GM12878 (cell line): ENCODE measurements around the gene ITSN1. TPM values are rescaled to one million over a fixed set of nuclear protein-coding genes. Genes with fewer than 3 reads are reported as not detected.
A peak's percentile ranks its signal among the peaks of the same experiment; 100 is the strongest.

ENCODE experiments used
- ATF7 ChIP-seq: fragments of 450-650 bp; IDR thresholded peaks from 2 replicates; pipeline ENCODE4 v1.6.1; 2016; ENCODE audit warnings: low read depth, mild to moderate bottlenecking
- CBX3 ChIP-seq: fragments of 200-600 bp; sonication (generic); IDR thresholded peaks from 2 replicates; pipeline ENCODE4 v1.6.1; 2016; ENCODE audit warnings: low read depth, borderline replicate concordance
- CHD2 ChIP-seq: IDR thresholded peaks from 2 replicates; pipeline ENCODE4 v1.6.1; 2011; ENCODE audit warnings: low read depth, low read length, improper control_type of control experiment, borderline replicate concordance
- EED ChIP-seq: sonication (generic); IDR thresholded peaks from 2 replicates; pipeline ENCODE4 v1.6.1; 2016; ENCODE audit warnings: antibody characterized with exemption, low read depth
- FOXK2 ChIP-seq: fragments of 450-650 bp; IDR thresholded peaks from 2 replicates; pipeline ENCODE4 v1.6.1; 2017; ENCODE audit warnings: mild to moderate bottlenecking, moderate library complexity
- FOXM1 ChIP-seq: IDR thresholded peaks from 2 replicates; pipeline ENCODE4 v1.6.1; 2012; ENCODE audit warnings: low read depth, mild to moderate bottlenecking, inconsistent platforms, low read length, moderate library complexity
- GATAD2B ChIP-seq: fragments of 450-650 bp; conservative IDR thresholded peaks from 2 replicates; pipeline ENCODE4 v1.6.1; 2017; ENCODE audit warnings: low read depth, mild to moderate bottlenecking, moderate library complexity
- IKZF1 ChIP-seq: fragments of 450-650 bp; conservative IDR thresholded peaks from 2 replicates; pipeline ENCODE4 v1.6.1; 2017; ENCODE audit warnings: antibody characterized with exemption, mild to moderate bottlenecking
- IRF5 ChIP-seq: fragments of 450-650 bp; IDR thresholded peaks from 2 replicates; pipeline ENCODE4 v1.6.1; 2017; ENCODE audit warnings: borderline replicate concordance
- MTA2 ChIP-seq: fragments of 450-650 bp; IDR thresholded peaks from 2 replicates; pipeline ENCODE4 v1.6.1; 2016; ENCODE audit warnings: low read depth, mild to moderate bottlenecking, moderate library complexity
- POLR2AphosphoS2 ChIP-seq: IDR thresholded peaks from 2 replicates; pipeline ENCODE4 v1.6.1; 2011; ENCODE audit warnings: low read depth, mild to moderate bottlenecking, low read length, improper control_type of control experiment, moderate library complexity
- RBBP5 ChIP-seq: fragments of 200-600 bp; sonication (generic); conservative IDR thresholded peaks from 2 replicates; pipeline ENCODE4 v1.6.1; 2016
- RCOR1 ChIP-seq: conservative IDR thresholded peaks from 2 replicates; pipeline ENCODE4 v1.6.1; 2012; ENCODE audit warnings: low read depth, low read length, improper control_type of control experiment
- SKIL ChIP-seq: fragments of 450-650 bp; IDR thresholded peaks from 2 replicates; pipeline ENCODE4 v1.6.1; 2017; ENCODE audit warnings: mild to moderate bottlenecking, low read depth, inconsistent platforms; ENCODE audit not compliant: poor library complexity, severe bottlenecking
- TCF3 ChIP-seq: IDR thresholded peaks from 2 replicates; pipeline ENCODE4 v1.6.1; 2012; ENCODE audit warnings: low read depth, mild to moderate bottlenecking, low read length, borderline replicate concordance; ENCODE audit not compliant: insufficient read depth
- ZBTB40 ChIP-seq: fragments of 450-650 bp; IDR thresholded peaks from 2 replicates; pipeline ENCODE4 v1.6.1; 2016; ENCODE audit warnings: mild to moderate bottlenecking, moderate library complexity, borderline replicate concordance
- ZNF207 ChIP-seq: fragments of 450-650 bp; IDR thresholded peaks from 2 replicates; pipeline ENCODE4 v1.6.1; 2014; ENCODE audit warnings: antibody characterized with exemption, mild to moderate bottlenecking, borderline replicate concordance
- ZNF622 ChIP-seq: fragments of 450-650 bp; IDR thresholded peaks from 2 replicates; pipeline ENCODE4 v1.6.1; 2017; ENCODE audit warnings: mild to moderate bottlenecking, inconsistent platforms
- ZNF687 ChIP-seq: fragments of 450-650 bp; IDR thresholded peaks from 2 replicates; pipeline ENCODE4 v1.6.1; 2017; ENCODE audit warnings: mild to moderate bottlenecking, moderate library complexity
- polyA plus RNA-seq, 11 experiments: library from polyadenylated mRNA; depleted of rRNA in 4 of 11; unstranded in 6 of 11; stranded (reverse) in 5 of 11; fragments of >200 nt; fragmentation: Nextera tagmentation in 4 of 11; fragmentation: Illumina TruSeq in 1 of 11; extraction: Ambion mirVana in 4 of 11; extraction: Trizol in 1 of 11; gene quantifications; 1 replicate in 1 of 11; 2 replicates in 10 of 11; pipeline versions ENCODE4 v1.2.1 to v1.2.3, GENCODE V29; 2011 to 2016; ENCODE audit warnings: inconsistent platforms in 2 of 11, missing spikeins in 2 of 11, low read depth in 1 of 11
- total RNA-seq, 4 experiments: library from RNA; depleted of rRNA in 3 of 4; stranded (reverse); fragments of >200 nt in 3 of 4; fragmentation: Illumina TruSeq in 1 of 4; extraction: Trizol in 1 of 4; gene quantifications; 2 replicates each; pipeline versions ENCODE4 v1.2.1 to v1.2.3, GENCODE V29; 2013 to 2021

The ITSN1 gene
- total and polyA plus RNA-seq, 10 of the 15 experiments (the other 5 are each of a cell fraction or from before 2014, with no cell fraction given): 0.89 to 10.6 (median 4.8) TPM

- no peak for TF ChIP-seq SKIL
- TF ChIP-seq EED: peak; percentile 49; the same call in 1 of the 2 replicates
- no peak for TF ChIP-seq TCF3
- no peak for TF ChIP-seq MTA2
- TF ChIP-seq ATF7: no peak
- no peak for TF ChIP-seq IRF5
- no peak for TF ChIP-seq CBX3
- peak; percentile 34; the same call in 1 of the 2 replicates for TF ChIP-seq FOXM1
- TF ChIP-seq ZBTB40: no peak
- no peak for TF ChIP-seq POLR2AphosphoS2
- TF ChIP-seq ZNF622: no peak
- no peak for TF ChIP-seq RBBP5
- no peak for TF ChIP-seq FOXK2
- TF ChIP-seq GATAD2B: no peak
- peak; percentile 19; the same call in 1 of the 2 replicates for TF ChIP-seq IKZF1
- no peak; the same call in 1 of the 2 replicates for TF ChIP-seq ZNF687
- no peak for TF ChIP-seq CHD2
- no peak for TF ChIP-seq ZNF207
- no peak for TF ChIP-seq RCOR1
Measured at GRCh38 chr21:33924079-33924765, 281.9 kb downstream of the ITSN1 start (continued).
